ENCODE measurements around the gene AP3B1.

AP3B1 gene

GRCh38 chr5:78287833-78288232, 6.7 kb downstream of the AP3B1 start:
- no peak for DNase-seq

GRCh38 chr5:78287169-78287568, 7.3 kb downstream of the AP3B1 start:
- no peak for DNase-seq

GRCh38 chr5:78286290-78286689, 8.2 kb downstream of the AP3B1 start:
- no peak for DNase-seq

GRCh38 chr5:78283802-78284201, 10.7 kb downstream of the AP3B1 start:
- DNase-seq = no peak

- no peak for DNase-seq
Observed at GRCh38 chr5:78283105-78283504, 11.4 kb downstream of the AP3B1 start.

GRCh38 chr5:78280261-78280660, 14.2 kb downstream of the AP3B1 start:
- no peak for DNase-seq

GRCh38 chr5:78279194-78279593, 15.3 kb downstream of the AP3B1 start:
- DNase-seq = no peak

GRCh38 chr5:78277715-78278114, 16.8 kb downstream of the AP3B1 start:
- no peak for DNase-seq

GRCh38 chr5:78275998-78276543, 18.4 kb downstream of the AP3B1 start:
- no peak for DNase-seq

GRCh38 chr5:78274540-78275197, 19.8 kb downstream of the AP3B1 start:
- no peak for DNase-seq

- no peak for DNase-seq
Observed at GRCh38 chr5:78273436-78273835, 21.1 kb downstream of the AP3B1 start.

GRCh38 chr5:78271766-78272165, 22.7 kb downstream of the AP3B1 start:
- no peak for DNase-seq

- DNase-seq = no peak
Observed at GRCh38 chr5:78269088-78269703, 25.3 kb downstream of the AP3B1 start.

GRCh38 chr5:78268356-78268755, 26.1 kb downstream of the AP3B1 start:
- no peak for DNase-seq

GRCh38 chr5:78265163-78265562, 29.3 kb downstream of the AP3B1 start:
- no peak for DNase-seq

GRCh38 chr5:78264600-78264999, 29.9 kb downstream of the AP3B1 start:
- no peak for DNase-seq

GRCh38 chr5:78260771-78261170, 33.7 kb downstream of the AP3B1 start:
- DNase-seq = no peak

- DNase-seq = no peak
Observed at GRCh38 chr5:78253201-78253600, 41.3 kb downstream of the AP3B1 start.

GRCh38 chr5:78252715-78253114, 41.8 kb downstream of the AP3B1 start:
- no peak for DNase-seq

- no peak for DNase-seq
Observed at GRCh38 chr5:78251663-78252284, 42.7 kb downstream of the AP3B1 start.

GRCh38 chr5:78245136-78245535, 49.4 kb downstream of the AP3B1 start:
- DNase-seq = no peak

GRCh38 chr5:78243639-78244038, 50.9 kb downstream of the AP3B1 start:
- DNase-seq = no peak

- DNase-seq = no peak
Observed at GRCh38 chr5:78243091-78243490, 51.4 kb downstream of the AP3B1 start.

GRCh38 chr5:78242001-78242400, 52.5 kb downstream of the AP3B1 start:
- DNase-seq = no peak
